HFFc6 (cell line): Measurements from ENCODE around the gene CRAMP1. TPM values are rescaled to one million over a fixed set of nuclear protein-coding genes. Genes with fewer than 3 reads are reported as not detected.

Experiments used
- DNase-seq: peaks from one replicate; pipeline ENCODE4 v3.0.0-alpha.2; 2018
- H3K27ac Mint-ChIP-seq: 2 replicates; pipeline ENCODE4 v1.8.0; 2020; ENCODE audit warnings: mild to moderate bottlenecking, mixed read lengths
- H3K27me3 Mint-ChIP-seq: 2 replicates; pipeline ENCODE4 v1.8.0; 2021; ENCODE audit warnings: mild to moderate bottlenecking, moderate library complexity, mixed read lengths; ENCODE audit not compliant: insufficient read depth
- H3K36me3 Mint-ChIP-seq: 2 replicates; pipeline ENCODE4 v1.8.0; 2021; ENCODE audit warnings: low read depth, mixed read lengths
- H3K4me1 Mint-ChIP-seq: 2 replicates; pipeline ENCODE4 v1.8.0; 2020; ENCODE audit warnings: low read depth, mixed read lengths
- H3K4me3 Mint-ChIP-seq: 2 replicates; pipeline ENCODE4 v1.8.0; 2020; ENCODE audit warnings: mild to moderate bottlenecking, moderate library complexity, mixed read lengths
- H3K9me3 Mint-ChIP-seq: 2 replicates; pipeline ENCODE4 v1.8.0; 2020; ENCODE audit warnings: mild to moderate bottlenecking, mixed read lengths
- total RNA-seq, 6 experiments: library from RNA; stranded (reverse); fragmentation: NEBNext Ultra II Directional; extraction: Animal tissue kit (Norgen Biotek cat#: 25700); gene quantifications; 2 replicates in 1 of 6; 3 replicates in 5 of 6; pipeline ENCODE4 v1.2.3, GENCODE V29; 2021
- TF ChIP-seq, protein P1 (sequence below): fragments of 200-600 bp; sonication (generic); IDR thresholded peaks from 2 replicates; pipeline ENCODE4 v1.5.0; 2021; ENCODE audit warnings: antibody characterized with exemption, mild to moderate bottlenecking

Gene CRAMP1
- total RNA-seq, 6 experiments from 2014 or later: 10.7 to 14.2 (median 12.4) TPM

DNA sequence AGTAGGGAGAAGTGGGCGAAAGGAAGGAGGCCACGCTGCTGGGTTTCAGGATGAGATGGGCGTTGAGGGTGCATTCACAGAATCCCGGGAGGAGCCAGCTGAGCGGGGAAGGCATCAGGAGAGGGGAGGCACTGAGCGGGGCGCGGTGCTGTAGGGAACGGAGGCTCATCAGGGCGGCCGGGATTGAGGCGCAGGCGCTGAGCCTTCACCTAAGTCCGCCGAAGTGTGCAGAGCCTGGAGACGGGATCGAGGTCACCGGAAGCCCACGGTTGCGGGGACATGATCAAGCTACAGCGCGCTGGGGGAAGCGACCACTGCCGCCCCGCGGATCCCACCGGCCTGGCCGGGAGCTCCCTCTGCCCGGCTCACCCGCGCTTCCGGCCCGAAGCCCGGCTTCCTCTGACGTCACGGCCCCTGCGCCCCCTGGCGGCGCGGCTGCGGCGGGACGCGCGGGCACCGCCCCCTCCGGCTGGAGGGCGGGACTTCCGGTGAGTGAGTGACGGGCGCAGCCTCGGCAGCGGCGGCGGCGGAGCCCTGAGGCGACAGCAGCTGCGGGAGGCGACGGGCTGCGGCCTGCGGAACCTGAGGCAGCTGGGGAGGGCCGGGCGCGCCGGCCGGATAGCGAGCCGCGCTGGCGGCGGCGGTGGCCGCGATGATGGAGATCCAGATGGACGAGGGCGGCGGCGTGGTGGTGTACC, 93.7 kb downstream of the CRAMP1 start, which contains the start of gene MAPK8IP3:
Gene MAPK8IP3 (plus strand): TSS at position 508 of the 698 bp plus-strand sequence. CDS start 145 bp downstream, at position 653.
- no peaks in the 10 kb centered on the region for H3K9me3 Mint-ChIP-seq
- peaks cover 14% of the 10 kb centered on the region for H3K36me3 Mint-ChIP-seq
- peaks cover 38% of the 10 kb centered on the region for H3K4me1 Mint-ChIP-seq
- H3K27ac Mint-ChIP-seq: peak within 1 kb of the TSS; percentile 97
- no peaks in the 10 kb centered on the region for H3K27me3 Mint-ChIP-seq
- peak; percentile 81 for DNase-seq
- H3K4me3 Mint-ChIP-seq: peak within 1 kb of the TSS; percentile 96
- TF ChIP-seq, protein P1, sequence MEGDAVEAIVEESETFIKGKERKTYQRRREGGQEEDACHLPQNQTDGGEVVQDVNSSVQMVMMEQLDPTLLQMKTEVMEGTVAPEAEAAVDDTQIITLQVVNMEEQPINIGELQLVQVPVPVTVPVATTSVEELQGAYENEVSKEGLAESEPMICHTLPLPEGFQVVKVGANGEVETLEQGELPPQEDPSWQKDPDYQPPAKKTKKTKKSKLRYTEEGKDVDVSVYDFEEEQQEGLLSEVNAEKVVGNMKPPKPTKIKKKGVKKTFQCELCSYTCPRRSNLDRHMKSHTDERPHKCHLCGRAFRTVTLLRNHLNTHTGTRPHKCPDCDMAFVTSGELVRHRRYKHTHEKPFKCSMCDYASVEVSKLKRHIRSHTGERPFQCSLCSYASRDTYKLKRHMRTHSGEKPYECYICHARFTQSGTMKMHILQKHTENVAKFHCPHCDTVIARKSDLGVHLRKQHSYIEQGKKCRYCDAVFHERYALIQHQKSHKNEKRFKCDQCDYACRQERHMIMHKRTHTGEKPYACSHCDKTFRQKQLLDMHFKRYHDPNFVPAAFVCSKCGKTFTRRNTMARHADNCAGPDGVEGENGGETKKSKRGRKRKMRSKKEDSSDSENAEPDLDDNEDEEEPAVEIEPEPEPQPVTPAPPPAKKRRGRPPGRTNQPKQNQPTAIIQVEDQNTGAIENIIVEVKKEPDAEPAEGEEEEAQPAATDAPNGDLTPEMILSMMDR: peak; percentile 99

DNA sequence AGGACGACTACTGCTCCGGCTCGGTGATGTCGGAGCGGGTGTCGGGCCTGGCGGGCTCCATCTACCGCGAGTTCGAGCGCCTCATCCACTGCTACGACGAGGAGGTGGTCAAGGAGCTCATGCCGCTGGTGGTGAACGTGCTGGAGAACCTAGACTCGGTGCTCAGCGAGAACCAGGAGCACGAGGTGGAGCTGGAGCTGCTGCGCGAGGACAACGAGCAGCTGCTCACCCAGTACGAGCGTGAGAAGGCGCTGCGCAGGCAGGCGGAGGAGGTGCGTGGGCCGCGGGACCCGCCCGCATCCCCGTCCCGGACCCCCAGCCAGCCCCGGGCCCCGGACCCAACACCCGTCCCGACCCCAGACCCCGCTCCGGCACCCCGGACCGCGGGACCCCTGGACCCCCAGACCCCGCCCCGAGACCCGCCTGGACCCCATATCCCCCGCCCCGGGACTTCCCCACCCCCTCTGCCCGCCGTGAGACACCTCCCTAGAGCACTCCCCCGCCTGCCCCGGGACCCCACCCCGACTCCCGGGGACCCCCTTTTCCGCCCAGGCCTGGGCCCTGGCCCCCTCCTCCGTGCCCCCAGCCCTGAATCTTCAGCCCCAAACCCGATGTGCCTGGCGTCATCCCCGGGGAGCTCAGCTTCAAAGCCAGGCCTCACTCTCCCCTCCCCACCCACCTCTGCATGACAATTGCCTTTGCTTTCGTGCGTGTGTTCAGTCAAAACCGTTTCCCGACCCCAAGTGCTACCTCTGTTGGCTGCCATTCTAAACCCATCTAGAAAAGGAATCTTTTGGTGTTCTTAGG, 94.4 kb downstream of the CRAMP1 start:
- H3K9me3 Mint-ChIP-seq: no peaks in the 10 kb centered on the region
- no peaks in the 10 kb centered on the region for H3K27me3 Mint-ChIP-seq
- H3K4me3 Mint-ChIP-seq: peak overlapping the region; percentile 96

DNA sequence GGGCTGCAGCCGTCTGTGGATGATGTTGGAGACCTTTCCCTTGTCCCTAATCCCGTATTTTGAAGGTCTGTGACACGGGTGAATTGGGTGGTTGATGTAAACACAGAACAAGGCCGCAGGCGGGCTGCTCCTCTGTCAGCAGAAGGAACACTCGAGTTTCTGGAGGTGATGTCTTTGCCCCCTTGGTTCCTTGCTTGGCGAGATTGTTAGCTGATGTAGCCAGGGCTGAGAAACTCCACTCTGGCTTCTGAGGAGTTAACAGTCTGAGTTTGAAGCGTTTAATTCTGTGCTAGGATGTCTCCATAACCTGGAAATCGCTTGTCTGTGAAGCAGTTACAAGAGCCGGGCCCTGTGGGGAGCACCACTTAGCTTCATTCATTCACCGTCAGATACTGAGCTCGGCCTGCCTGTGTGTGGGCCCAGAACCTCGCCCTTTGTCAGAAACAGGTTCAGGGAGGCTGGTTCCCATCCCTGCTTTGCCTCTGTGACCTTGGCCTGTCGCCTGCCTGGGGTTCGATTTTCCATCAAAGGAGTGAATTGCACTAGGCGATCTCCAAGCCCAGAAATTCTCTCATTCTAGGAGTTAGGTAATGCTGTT, 95.1 kb downstream of the CRAMP1 start:
- Mint-ChIP-seq H3K4me3 (peak overlapping the region; percentile 95), H3K27me3 (no peaks in the 10 kb centered on the region), H3K27ac (peak overlapping the region; percentile 87), H3K36me3 (peaks cover 9% of the 10 kb centered on the region), H3K4me1 (peaks cover 38% of the 10 kb centered on the region), H3K9me3 (no peaks in the 10 kb centered on the region)
- TF ChIP-seq, protein P1: no peak
- DNase-seq: peak; percentile 34

More for the DNA sequence above, 94.4 kb downstream of the CRAMP1 start:
- peak overlapping the region; percentile 87 for H3K27ac Mint-ChIP-seq
- peaks cover 38% of the 10 kb centered on the region for H3K4me1 Mint-ChIP-seq
- TF ChIP-seq, protein P1: no peak
- peak; percentile 25 for DNase-seq
- peaks cover 14% of the 10 kb centered on the region for H3K36me3 Mint-ChIP-seq

DNA sequence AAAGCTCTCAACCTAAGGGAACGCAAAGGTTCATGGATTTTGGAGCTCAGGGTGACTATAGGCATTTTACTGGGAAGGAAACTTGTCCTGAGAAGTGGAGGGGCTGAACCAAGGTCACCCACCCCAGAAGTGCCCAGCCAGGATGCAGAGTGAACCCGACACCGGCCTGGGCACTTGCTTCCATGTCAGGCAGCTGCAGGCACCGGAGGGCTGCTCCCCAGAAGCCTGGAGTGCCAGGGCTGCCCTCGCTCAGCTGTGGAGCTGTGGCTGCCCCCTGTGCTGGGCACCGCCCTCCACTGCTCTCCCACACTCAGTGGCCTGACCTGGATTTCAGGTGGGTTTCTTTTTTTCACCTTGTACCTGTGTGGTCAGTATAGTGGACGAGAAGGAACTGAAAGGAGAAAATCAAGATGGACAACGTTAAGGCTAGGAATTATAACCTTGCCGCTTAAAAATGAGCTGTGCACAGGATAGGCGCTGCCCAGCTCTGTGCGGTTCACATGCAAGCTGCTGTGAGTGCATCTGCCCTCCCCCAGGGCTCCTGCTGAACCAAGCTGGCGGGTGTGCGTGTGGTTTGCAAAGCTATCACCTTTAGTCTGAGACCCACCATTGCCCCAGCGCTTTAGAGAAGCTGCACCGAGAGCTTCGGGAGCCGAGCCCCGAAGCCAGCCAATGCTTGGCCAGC, 96.1 kb downstream of the CRAMP1 start:
- H3K4me1 Mint-ChIP-seq: peaks cover 44% of the 10 kb centered on the region
- 0 out of 2 replicates have a peak, but pooled peaks cover 5% of the 10 kb centered on the region for H3K36me3 Mint-ChIP-seq
- no peak for DNase-seq
- H3K27ac Mint-ChIP-seq: peak overlapping the region; percentile 87; the same call in 1 of the 2 replicates
- H3K27me3 Mint-ChIP-seq: no peaks in the 10 kb centered on the region
- H3K9me3 Mint-ChIP-seq: no peaks in the 10 kb centered on the region
- TF ChIP-seq, protein P1: no peak
- peak overlapping the region; percentile 95 for H3K4me3 Mint-ChIP-seq

DNA sequence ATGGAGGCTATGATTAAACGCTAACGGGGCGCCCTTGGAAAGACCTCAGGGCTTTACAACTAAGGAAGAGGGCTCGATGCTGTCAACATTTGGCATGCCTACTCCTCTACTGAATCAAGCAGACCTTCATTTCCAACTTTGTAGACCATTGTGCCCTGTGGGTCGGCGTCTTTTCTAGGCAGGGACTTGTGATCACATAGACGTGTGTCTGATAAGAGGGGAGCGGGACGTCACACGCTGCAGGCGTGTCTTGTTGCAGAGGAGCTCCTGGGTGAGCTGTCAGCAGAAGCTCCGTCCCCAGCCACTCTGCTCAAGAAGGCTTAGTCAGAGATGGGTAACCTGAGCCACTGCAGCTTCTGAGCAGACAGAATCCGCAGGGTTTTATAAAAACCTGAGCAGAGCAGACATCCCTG, 96.6 kb downstream of the CRAMP1 start:
- Mint-ChIP-seq H3K4me1 (peaks cover 48% of the 10 kb centered on the region), H3K36me3 (0 out of 2 replicates have a peak, but pooled peaks cover 5% of the 10 kb centered on the region), H3K27ac (no peak overlapping the region; the same call in 1 of the 2 replicates), H3K27me3 (no peaks in the 10 kb centered on the region; the same call in 1 of the 2 replicates), H3K9me3 (no peaks in the 10 kb centered on the region), H3K4me3 (peak overlapping the region; percentile 8; the same call in 1 of the 2 replicates)
- no peak for DNase-seq
- TF ChIP-seq, protein P1: no peak
